ENCODE data around the gene ALPL.
A peak's percentile ranks its signal among the peaks of the same experiment; 100 is the strongest.

GRCh38 chr1:21490774-21491487, 18.3 kb upstream of the ALPL start:
- no peak for TF ChIP-seq CREB1 (IDR thresholded peaks at IDR 0.05; ENCODE audit: low read depth)
- TF ChIP-seq CBX3 (IDR thresholded peaks at IDR 0.05; ENCODE audit: borderline replicate concordance, low read depth), result no peak
- TF ChIP-seq ZNF384 (IDR thresholded peaks at IDR 0.05; ENCODE audit: borderline replicate concordance, low read depth, low read length), result no peak
- TF ChIP-seq CTCF (IDR thresholded peaks at IDR 0.05 in 2 of 3, conservative IDR thresholded peaks at IDR 0.05 in 1 of 3; ENCODE audit: control insufficient read depth in 2 of 3, extremely low read depth in 1 of 3, insufficient read depth in 1 of 3, low read depth in 3 of 3, low read length in 3 of 3), result peak; percentile 41 to 66 (median 49); a peak in 5 of 6 replicates
- TF ChIP-seq TCF3 (IDR thresholded peaks at IDR 0.05; ENCODE audit: borderline replicate concordance, insufficient read depth, low read depth, low read length), result no peak
- no peak for TF ChIP-seq MXI1 (IDR thresholded peaks at IDR 0.05; ENCODE audit: low read depth, low read length)

Measured in GM12878 (cell line).